DOHH2 (cell line): ENCODE data around the gene SCYGR7.
A peak's percentile ranks its signal among the peaks of the same experiment; 100 is the strongest.

Experiments used
- CTCF ChIP-seq: fragments of 200-600 bp; sonication (generic); IDR thresholded peaks from one replicate; pipeline ENCODE4 v1.5.1; 2014; ENCODE audit warnings: antibody characterized with exemption, mild to moderate bottlenecking, low read depth, low read length; ENCODE audit not compliant: poor library complexity, severe bottlenecking
- EZH2phosphoT487 ChIP-seq: fragments of 200-600 bp; sonication (generic); IDR thresholded peaks from 2 replicates; pipeline ENCODE4 v1.6.1; 2017; ENCODE audit warnings: borderline replicate concordance, mild to moderate bottlenecking, antibody characterized with exemption, low read length, moderate library complexity, mixed read lengths

- TF ChIP-seq CTCF (peak; percentile 45), EZH2phosphoT487 (no peak)
Observed at GRCh38 chr2:227774011-227774624, 46.0 kb downstream of the SCYGR7 start.
